GM21381 (cell line): Measurements from ENCODE around the gene PDZK1IP1.

Source experiments
- ATAC-seq: cut with Tn5 transposase; IDR thresholded peaks from one replicate; pipeline ENCODE4 v1.9.1; 2021; ENCODE audit warnings: mild to moderate bottlenecking, moderate library complexity; ENCODE audit not compliant: unreplicated experiment

The PDZK1IP1 gene, protein sequence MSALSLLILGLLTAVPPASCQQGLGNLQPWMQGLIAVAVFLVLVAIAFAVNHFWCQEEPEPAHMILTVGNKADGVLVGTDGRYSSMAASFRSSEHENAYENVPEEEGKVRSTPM

DNA sequence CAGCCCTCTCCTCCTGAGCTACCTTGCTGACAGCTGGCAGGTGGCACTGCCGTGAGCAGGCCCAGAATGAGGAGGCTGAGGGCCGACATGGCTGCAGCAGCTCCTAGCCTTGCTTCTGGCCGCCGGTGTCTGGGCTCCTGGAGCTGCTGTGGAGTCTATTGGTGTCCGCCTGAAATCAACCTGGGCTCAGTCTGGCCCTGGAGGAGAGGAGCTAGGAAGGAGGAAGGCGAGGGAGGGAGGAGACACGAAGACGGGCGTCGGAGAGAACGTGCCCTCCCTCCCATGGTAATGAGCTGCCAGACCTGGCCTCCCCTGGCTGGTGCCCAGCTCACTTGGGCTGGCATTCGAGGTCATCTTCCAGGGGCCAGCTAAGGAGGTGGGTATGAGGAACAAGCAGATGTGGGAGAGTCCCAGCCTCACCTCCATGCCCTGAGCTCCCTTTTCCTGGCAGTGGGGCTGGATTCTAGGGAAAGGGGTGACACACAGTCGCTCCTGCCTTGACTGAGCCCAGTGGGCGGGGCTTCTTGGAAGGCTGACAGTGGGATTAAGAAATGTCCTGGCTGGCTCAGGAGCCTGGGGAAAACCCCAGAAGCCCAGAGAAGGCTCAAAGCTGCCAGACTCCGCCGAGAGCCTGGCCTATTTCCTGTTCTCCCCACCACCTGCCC, at the start of gene PDZK1IP1:
Gene PDZK1IP1, minus strand, starts transcription at position 193 of the 665 bp plus-strand sequence. Its CDS starts 104 bp downstream, at position 89.
- no peak for ATAC-seq

DNA sequence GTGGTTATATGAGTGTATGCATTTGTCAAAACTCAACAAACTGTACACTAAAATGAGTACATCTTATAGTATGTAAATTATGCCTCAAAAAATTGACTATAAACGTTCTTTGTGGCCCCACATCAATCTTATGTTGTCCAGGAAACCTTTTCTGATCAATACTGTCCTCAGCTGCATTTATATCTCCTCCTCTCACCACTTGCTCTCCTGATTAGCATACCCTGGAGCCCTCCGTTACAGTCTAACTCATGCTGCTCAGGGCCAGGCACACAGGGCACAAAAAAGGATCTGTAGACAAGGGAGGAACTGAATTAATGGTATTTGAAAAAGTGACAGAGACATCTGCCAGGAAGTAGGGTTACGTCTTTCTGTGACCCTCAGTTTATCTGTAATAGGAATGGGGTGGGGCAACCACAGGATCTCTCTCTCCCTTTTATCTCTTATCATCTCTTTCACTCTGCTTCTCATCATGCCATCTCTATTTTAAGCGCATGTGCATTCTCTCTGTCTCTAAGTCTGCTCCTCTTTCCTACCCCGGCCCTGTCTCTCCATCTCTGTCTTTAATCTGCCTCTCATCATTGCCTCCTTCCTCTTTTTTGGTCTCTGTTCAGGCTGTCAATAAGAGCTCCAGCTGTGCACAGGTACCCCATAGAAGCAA, 49.2 kb upstream of the PDZK1IP1 start:
- no peak for ATAC-seq

DNA sequence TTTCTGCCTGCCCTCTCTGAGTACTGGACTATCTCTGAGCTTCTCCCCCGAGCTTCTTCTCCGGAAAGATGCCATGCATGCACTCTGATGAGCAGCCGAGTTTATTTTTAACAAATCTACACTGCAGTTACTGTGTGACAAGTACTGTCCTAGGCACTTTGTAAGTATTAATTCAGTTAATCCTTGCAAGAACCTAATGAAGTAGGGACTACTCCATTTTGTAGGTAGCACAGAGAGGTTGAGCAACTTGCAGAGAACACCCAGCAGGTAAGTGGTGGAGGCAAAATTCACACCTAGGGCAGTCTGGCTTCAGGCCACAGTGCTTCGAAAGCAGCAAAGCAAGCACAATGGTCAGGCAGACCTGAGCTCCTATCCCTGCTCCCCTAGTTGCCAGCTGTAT, 46.0 kb upstream of the PDZK1IP1 start:
- ATAC-seq, result no peak

DNA sequence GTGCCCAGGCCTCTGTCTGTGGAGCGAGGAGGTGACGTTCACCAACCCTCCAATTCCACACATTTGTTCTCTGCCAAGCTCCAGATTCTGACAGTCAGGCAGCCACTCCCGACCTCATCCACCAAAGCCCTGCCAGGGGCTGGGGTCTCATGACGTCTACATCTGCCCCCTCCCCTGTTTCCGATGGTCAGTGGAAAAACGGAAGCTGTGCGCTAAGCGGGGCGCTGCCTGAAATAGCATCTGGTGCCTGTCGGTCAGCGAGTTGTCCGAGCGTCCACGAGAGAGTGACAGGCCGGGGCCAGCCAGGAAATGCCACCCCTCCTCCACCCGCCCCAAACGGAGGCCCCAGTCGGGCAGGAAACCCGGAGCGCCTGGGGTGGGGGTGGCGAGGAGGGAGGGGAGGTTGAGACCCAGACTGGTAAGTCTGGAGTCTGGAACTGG, 45.4 kb upstream of the PDZK1IP1 start:
- ATAC-seq, result no peak

DNA sequence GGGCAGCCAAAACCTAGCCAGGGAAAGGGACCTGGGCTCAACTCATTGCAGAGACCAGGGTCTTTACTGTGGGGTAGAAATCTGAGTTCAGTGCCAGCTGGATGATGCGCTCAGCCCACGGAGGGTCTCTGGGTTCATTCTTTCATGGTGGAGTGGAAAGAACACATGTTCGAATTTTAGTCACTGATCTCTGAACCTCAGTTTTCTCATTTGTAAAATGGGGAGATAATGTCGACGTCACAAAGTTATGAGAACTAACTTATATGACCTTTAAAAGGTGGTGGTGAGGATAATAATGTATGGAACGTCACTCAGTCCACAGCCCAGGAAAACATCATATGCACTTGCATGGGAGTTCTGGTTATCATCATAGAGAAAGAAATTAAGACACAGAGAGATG, 43.4 kb upstream of the PDZK1IP1 start:
- ATAC-seq, result no peak

DNA sequence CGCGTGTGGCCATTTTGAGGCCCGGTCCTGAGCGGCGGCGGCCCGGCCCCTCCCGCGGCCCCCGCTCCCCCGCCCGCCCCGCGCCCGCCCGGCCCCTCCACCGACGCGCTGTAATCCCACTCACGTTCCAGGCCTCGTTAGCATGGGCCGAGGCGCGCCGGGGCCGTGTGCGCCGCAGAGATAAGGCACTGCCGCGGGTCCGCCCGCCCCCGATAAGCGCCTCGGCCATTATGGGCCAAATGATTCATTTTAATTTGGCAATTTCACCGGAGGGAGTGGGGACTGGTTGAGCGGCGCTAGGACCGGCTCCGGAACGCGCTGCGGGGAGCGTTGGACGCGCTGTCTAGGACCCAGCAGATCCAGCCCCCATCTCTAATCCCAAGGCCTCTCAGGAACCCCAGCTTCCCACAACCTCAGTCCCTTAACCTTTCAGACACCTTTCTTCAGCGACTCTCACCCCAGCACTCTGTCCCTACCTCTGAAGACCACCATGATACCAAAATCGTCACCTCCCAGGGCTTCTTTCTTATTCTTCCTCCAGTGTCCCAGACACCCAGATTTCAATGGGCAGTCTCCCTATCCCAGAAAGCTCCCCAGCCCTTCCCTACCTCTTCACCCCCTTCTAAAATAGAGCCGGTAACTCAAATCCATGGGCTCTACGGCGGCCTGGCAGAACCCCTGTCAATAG, 42.5 kb upstream of the PDZK1IP1 start, which contains the start of gene TAL1:
Gene TAL1, minus strand, starts transcription at position 39 of the 688 bp plus-strand sequence. CDS start 6,337 bp downstream, outside the sequence.
- ATAC-seq, result no peak

DNA sequence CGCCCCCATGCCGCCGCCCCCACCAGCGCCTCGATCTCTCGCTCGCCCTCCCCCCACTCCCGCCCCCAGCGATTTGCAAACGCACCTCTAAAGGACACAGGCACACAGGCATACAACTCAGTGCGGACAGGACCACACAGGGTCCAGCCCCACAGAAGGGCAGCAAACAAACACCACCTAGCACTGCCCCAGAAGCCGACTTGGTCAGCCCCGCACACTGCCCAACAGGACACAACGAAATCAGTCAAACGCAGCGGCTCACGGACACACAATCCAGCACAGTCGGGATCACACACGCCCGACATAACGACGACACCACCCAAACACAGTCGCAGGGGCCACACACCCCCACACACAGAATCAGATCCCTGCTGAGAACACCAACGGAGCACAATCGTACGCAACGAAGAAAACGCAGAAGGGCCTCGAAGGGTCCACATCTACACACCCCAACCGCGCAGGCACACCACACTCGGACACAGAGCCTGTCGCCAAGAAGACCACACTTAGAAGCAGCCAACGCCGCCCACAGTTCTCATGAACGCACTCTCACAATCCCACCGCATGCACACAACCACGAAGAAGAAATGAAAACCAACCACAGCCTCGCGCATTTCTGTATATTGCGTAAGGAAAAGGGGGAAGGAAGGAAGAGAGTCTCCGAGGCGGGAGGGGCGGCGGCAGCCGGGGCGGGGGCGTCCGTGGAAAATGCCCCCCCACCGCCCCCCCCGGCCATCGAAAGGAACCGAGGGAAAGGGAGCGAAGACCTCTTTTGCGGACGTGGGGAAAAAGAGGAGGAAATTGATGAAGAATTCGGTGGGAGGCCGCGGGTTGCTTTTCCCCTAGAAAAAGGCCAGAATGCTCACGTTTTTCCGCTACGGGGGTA, 41.7 kb upstream of the PDZK1IP1 start:
- ATAC-seq, result no peak

DNA sequence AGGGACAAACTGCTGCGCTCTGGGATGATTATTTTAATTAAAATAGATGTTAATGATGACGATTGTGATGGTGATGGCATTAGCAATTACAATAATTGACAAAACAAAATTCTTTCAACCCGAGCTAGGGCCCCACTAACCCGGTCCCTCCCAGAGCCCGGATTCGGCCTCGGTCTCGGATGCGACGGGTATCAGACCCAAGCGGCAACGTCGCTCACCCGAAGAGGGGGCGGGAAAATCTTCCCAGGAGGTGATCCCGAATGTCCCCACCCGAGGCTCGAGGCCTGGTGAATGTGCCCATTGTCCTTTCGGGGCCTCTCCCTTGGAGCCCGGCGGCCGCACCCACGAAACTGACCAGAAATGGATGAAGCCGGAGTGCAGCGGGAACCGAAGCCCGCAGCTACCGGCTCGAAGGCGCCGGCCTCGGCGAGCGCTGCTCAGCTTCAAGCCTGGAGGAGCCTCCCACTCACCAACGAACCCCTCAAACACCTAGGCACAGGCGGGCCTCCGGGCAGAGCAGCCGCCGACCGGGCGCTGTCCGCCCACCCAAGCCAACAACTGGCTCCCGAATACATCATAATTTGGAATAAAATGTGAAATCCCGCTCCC, 41.0 kb upstream of the PDZK1IP1 start:
- no peak for ATAC-seq

DNA sequence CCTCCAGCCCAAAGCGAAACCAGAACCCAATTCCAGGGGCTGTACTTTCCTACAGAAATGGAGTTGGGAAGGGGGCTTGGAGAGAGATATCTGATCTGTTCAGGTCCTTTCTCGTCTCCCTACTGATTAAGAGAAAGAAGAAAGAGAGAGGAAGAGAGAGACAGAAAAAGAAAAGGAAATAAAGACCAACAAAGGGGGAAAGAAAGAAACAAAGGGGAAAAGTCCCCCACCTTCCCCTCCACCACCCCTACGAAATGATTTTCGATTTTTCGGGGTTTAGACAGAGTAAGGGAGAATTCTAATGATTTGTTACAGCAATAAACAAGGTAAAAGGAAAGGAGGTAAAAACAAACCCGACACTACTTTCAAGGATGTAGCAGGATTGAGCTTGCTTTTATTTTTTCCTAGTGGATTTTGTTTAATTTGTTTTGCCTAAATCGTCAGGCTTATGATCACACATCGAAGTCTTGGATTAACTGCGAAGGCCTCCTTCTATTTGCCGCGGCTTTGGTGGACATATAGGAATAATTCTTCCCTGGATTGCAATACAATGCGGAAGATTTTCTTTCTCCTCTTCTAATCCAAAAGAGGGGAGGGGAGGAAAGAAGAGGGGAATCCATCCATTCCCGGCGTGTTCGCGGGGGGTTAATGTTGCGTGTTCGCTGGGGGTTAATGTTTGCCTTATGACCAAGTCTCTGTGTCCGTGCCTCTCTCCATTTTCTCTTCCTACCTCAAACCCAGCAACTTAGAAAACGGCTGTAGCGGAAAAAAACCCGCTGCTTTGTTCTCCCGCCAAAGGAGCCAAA, 40.3 kb upstream of the PDZK1IP1 start:
- no peak for ATAC-seq

DNA sequence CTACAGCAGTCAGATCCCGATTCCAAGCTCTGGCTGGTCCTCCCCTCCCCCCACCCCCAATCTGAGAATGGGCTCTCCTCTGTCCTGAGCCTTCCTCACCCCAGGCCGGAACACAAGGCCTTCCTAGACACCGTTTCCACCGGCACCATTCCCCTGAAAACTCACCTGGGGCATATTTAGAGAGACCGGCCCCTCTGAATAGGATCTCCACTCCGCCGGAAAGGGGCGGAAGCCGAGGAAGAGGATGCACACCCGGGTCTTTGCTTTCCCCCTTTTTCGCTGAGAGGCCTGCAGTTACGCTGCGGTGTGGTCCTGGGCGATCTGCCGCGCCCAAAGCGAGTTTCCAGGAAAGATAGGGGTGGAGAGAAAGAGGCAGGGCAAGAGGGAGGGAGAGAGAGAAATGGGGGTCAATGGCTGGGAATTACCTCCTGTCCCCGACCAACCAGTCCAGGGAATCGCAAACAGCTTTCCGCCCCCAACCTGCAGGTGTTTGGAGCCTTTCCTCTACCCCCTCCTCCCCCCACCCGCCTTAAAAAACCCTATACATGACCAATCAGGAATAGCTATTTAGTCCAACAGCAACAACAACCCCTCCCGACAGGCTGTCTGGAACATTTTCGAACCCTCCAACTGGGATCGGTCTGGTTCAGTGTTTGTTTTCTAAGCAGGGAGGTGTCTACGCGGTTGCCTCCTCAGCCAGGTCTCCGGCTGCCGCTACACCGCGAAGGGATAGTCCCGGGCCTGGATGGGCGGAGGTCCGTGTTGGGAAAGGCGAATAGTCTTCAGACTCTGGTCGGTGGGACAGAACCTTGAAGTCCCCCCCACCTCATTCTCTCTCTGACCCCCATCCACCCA, 39.4 kb upstream of the PDZK1IP1 start:
- ATAC-seq, result no peak

DNA sequence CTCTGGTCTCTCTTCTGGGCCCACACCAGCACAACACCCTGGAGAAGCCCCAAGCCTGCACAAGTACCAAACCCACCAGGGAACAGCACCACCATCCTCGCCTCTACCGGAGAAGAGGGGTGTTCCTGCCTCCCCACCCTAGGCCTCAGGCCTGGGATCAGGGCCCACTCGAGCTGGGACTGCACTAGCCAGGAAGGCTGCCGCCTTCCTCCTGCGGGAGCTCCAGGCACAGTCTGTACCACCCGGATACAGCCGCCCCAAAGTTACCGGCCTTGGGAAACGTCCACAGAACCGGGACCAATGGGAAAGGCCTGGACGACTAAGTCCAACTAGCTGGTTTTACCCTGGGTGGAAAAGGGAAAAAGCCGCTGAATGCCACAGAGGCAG, 38.8 kb upstream of the PDZK1IP1 start:
- no peak for ATAC-seq

DNA sequence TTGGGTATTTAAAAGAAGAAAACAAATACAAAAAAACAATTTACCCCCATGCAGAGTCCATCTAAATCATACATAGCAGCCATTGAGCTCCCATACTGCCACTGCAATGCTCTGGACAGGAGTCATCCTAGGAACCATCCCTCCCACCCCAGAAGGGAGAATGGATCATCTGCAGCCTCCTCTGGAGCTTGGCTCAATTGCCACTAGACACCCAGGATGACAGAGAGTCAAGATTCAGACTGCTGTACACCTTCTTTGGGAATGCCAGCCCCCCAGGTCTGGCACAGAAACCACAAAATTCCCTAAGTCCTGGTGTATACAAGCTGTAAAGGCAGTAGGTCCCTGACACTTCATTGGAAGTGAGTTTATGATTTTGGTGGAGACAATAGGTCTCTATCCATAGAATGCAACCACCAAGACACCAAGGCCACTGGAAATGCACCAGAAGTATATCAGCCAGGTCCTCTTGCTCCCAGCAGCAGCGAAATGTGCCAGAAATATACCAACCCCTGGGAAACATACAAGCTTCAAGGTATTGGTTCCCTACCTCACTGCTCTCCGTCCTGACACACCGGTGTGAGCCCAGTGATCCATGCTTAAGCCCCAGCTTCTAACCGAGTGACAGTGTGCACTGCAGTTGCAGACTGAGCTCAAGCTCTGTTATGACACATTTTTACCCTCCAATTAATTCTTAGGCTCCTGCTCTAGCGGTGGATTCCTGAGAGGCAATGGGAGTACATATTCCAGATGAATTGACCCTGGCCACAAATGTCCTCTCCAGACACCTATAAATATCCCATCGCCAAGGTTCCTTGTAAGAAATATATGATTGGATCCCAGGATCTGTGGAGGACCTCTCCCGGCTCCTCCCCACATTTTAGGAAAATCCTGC, 37.8 kb upstream of the PDZK1IP1 start:
- ATAC-seq, result no peak

DNA sequence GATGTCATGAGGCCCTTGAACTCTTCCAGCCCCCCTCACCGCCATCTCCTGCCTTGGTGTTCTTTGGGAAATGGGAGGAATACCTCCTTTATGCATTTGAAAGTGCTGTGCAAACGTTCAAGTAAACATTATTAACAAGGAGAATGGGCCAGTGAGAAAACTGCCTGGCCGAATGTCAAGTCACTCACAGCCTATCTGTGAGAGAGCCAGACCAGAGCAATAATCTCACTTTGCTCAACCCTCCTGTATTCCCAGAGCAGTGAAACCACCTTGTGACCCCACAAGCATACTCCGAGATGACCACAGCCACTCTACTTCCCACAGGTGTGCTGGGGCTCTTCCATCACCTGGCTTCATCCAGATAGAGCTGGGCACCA, 37.0 kb upstream of the PDZK1IP1 start:
- ATAC-seq, result no peak

DNA sequence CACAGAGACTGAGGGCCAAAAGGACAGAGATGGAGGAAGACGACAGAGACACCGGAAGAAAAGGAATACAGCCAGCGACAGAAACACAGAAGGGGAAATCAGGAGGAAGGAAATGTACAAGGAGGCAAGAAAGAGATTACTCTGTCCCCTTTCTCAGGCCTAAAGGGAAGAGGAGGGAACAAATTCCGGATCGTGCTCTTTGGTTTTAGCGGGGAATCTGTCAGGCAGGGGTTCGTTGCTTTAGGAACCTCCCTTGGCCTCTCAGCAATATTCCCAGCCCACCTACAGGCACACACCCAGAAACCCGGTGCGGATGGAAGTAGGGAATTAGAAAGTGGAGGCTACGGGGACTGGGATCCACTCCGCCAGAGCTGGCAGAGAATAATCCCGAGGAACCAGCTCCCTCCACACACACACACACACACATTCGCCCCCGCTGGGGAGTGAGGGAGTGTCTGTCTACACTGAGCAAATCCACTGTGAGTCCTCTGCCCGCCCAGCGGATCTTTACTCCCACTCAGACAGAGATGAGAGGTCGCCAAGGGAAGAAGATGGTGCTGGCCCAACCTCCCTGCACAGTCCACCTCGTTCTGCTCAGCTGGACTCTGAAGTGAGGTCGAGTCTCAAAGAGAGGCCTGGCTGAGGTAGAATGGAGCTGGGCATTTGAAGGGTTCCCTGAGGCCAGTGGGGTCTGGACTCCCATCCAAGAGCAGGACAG, 36.4 kb upstream of the PDZK1IP1 start:
- no peak for ATAC-seq

DNA sequence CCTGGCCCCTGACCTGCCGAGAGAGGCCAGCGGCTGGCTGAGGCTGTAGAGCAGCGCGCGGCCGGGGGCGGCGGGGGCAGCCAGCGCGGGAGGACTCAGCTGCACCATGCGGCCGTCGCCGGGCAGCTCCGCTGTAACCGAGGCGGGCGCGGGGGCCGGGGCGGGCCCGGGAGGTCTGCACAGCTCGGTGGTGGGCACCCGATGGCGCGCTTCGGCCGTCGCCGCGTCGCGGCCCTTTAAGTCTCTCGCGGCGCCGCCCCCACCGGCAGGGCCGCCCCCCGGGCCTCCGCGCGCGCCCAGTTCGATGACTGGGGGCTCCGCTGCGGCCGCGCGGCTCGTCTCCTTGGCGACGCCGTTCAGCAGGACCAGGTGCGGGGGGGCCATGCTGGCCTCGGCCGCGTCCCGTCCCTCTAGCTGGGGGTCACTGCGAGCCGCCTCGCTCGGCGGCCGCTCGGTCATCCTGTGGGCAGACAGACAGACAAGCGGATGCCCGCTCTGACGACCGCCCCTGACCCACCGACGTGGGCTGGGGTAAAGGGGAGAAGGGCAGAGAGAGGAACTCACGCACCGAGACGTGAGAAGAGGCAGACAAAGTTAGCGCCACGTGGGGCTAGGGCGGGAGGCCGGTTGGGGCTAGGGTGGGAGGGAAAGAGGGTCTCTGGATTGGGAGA, 35.7 kb upstream of the PDZK1IP1 start:
- no peak for ATAC-seq

DNA sequence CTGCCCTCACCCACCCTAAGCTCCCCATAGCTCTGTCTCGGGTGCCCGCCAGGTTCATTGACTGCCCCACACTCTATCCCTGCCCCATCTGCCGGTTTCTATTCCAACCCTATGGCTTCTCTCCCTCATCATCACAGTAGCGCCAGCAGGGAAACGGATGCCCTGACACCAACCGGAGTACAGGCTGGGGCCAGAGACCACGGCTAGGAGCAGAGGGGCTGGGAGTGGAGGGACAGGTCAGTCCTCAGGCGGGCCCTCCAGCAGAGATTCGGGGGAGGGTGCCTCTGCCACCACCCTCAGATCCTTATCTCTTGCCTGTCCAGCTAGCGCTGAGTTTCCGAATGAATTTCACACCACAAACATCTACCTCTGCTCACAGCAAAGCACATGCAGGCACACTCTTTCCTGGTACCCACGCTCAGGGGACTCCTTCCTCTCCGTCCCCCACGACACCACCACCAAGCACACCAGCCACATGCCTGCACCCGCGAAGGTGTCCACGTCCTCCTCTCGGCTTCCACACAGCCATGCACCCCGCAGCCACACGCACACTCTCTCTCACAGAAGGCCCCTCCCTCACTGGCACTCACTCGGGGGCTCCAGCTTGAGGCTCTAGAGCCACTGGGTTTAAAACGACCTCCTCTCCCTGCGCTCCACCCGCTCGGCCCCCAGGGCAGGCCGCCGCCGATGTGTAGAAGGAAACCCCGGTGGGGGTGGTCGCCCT, 35.0 kb upstream of the PDZK1IP1 start:
- no peak for ATAC-seq
